IMR-90 (cell line): ENCODE results near the gene LHFPL6. TPM values are rescaled to one million over a fixed set of nuclear protein-coding genes. Genes with fewer than 3 reads are reported as not detected.

ENCODE experiments used
- ATAC-seq: fragments of 200-7000 bp; cut with Tn5 transposase; 2 replicates; pipeline ENCODE4 v1.9.1; 2020; ENCODE audit warnings: low read depth, mild to moderate bottlenecking, moderate library complexity
- BruUV-seq: library from RNA; stranded (reverse); fragments of 400-500 nt; replicated peaks from 2 replicates; lab custom pipeline; 2021; lab: Mats Ljungman, UMichigan
- CTCF ChIA-PET: fragments of 300-600 bp; formaldehyde crosslinking; extraction: SDS; loops from one replicate; lab custom pipeline; 2021; ENCODE audit warnings: antibody characterized with exemption; lab: Yijun Ruan, JAX
- POLR2A ChIA-PET: fragments of 300-600 bp; sonication (Branson Sonifier 250); formaldehyde crosslinking; loops from one replicate; lab custom pipeline; 2022; ENCODE audit warnings: antibody characterized with exemption; ENCODE audit not compliant: unreplicated experiment; lab: Charles Lee
- DNase-seq: peaks from one replicate; pipeline ENCODE4 v3.0.0; 2013
- H2AFZ ChIP-seq: replicated peaks from 2 replicates; pipeline ENCODE3; 2013; ENCODE audit warnings: low read length, mild to moderate bottlenecking; ENCODE audit not compliant: poor library complexity
- H2AK5ac ChIP-seq: 2 replicates; pipeline ENCODE4 v1.6.1; 2013; ENCODE audit warnings: low read depth, low read length, inconsistent platforms
- H2AK9ac ChIP-seq: replicated peaks from 2 replicates; pipeline ENCODE3; 2013; ENCODE audit warnings: mild to moderate bottlenecking, low read depth, low read length, moderate library complexity; ENCODE audit not compliant: poor library complexity
- H2BK120ac ChIP-seq: 2 replicates; pipeline ENCODE4 v1.6.1; 2013; ENCODE audit warnings: low read depth, low read length, inconsistent platforms
- H2BK15ac ChIP-seq: 3 replicates; pipeline ENCODE4 v1.6.1; 2013; ENCODE audit warnings: low read depth, low read length, inconsistent platforms
- H2BK20ac ChIP-seq: 2 replicates; pipeline ENCODE4 v1.6.1; 2013; ENCODE audit warnings: low read depth, mild to moderate bottlenecking, inconsistent platforms, low read length, moderate library complexity
- H2BK5ac ChIP-seq: 2 replicates; pipeline ENCODE4 v1.6.1; 2013; ENCODE audit warnings: mild to moderate bottlenecking, low read depth, low read length, inconsistent platforms; ENCODE audit not compliant: poor library complexity, severe bottlenecking
- H3K14ac ChIP-seq: replicated peaks from 2 replicates; pipeline ENCODE4 v1.6.1; 2013; ENCODE audit warnings: low read depth, low read length, inconsistent platforms
- H3K18ac ChIP-seq: 2 replicates; pipeline ENCODE4 v1.6.1; 2013; ENCODE audit warnings: low read depth, low read length, control low read depth
- H3K23ac ChIP-seq: 2 replicates; pipeline ENCODE4 v1.6.1; 2013; ENCODE audit warnings: low read depth, low read length, inconsistent platforms
- H3K27ac ChIP-seq: 2 replicates; pipeline ENCODE4 v1.5.1; 2013; ENCODE audit warnings: mild to moderate bottlenecking, control low read depth, low read length; ENCODE audit not compliant: insufficient read depth
- H3K27me3 ChIP-seq: 2 replicates; pipeline ENCODE4 v1.6.1; 2013; ENCODE audit warnings: low read length; ENCODE audit not compliant: control insufficient read depth, insufficient read depth
- H3K36me3 ChIP-seq: 2 replicates; pipeline ENCODE4 v1.6.1; 2013; ENCODE audit warnings: low read length, mixed read lengths; ENCODE audit not compliant: control insufficient read depth, insufficient read depth
- H3K4ac ChIP-seq: 2 replicates; pipeline ENCODE4 v1.6.1; 2013; ENCODE audit warnings: low read depth, low read length, inconsistent platforms
- H3K4me1 ChIP-seq: 2 replicates; pipeline ENCODE4 v1.6.1; 2013; ENCODE audit warnings: low read length, mixed read lengths; ENCODE audit not compliant: control insufficient read depth, insufficient read depth
- H3K4me2 ChIP-seq: 2 replicates; pipeline ENCODE4 v1.6.1; 2013; ENCODE audit warnings: low read depth, mild to moderate bottlenecking, control low read depth, low read length, moderate library complexity
- H3K4me3 ChIP-seq: 2 replicates; pipeline ENCODE4 v1.5.1; 2013; ENCODE audit warnings: low read depth, mild to moderate bottlenecking, control low read depth, low read length, moderate library complexity; ENCODE audit not compliant: insufficient read depth
- H3K56ac ChIP-seq: 2 replicates; pipeline ENCODE4 v1.6.1; 2013; ENCODE audit warnings: low read length, inconsistent platforms; ENCODE audit not compliant: insufficient read depth; ENCODE audit errors: extremely low read depth
- H3K79me1 ChIP-seq, 2 experiments: 2 replicates each; pipeline ENCODE4 v1.6.1; 2013; ENCODE audit warnings: low read length in 2 of 2, inconsistent platforms in 1 of 2, low read depth in 1 of 2
- H3K9ac ChIP-seq: 2 replicates; pipeline ENCODE4 v1.6.1; 2013; ENCODE audit warnings: low read depth, low read length, control low read depth
- H3K9me1 ChIP-seq: 2 replicates; pipeline ENCODE4 v1.6.1; 2013; ENCODE audit warnings: low read length, inconsistent platforms; ENCODE audit not compliant: insufficient read depth
- H3K9me3 ChIP-seq: 2 replicates; pipeline ENCODE4 v1.6.1; 2013; ENCODE audit warnings: low read length; ENCODE audit not compliant: control insufficient read depth, insufficient read depth
- H4K20me1 ChIP-seq: 2 replicates; pipeline ENCODE4 v1.6.1; 2013; ENCODE audit warnings: low read length, inconsistent platforms; ENCODE audit not compliant: insufficient read depth
- H4K5ac ChIP-seq: 2 replicates; pipeline ENCODE4 v1.6.1; 2013; ENCODE audit warnings: mild to moderate bottlenecking, low read depth, low read length, control low read depth
- H4K8ac ChIP-seq, 2 experiments: 2 replicates each; pipeline ENCODE4 v1.6.1; 2013; ENCODE audit warnings: low read depth in 2 of 2, low read length in 2 of 2, control low read depth in 1 of 2, inconsistent platforms in 1 of 2
- H4K91ac ChIP-seq: 2 replicates; pipeline ENCODE4 v1.6.1; 2013; ENCODE audit warnings: low read depth, low read length, inconsistent platforms; ENCODE audit not compliant: insufficient read depth
- BHLHE40 ChIP-seq: fragments of 150-350 bp; IDR thresholded peaks from 2 replicates; pipeline ENCODE4 v1.6.1; 2016; ENCODE audit warnings: mild to moderate bottlenecking, low read depth, low read length
- CEBPB ChIP-seq: IDR thresholded peaks from 2 replicates; pipeline ENCODE4 v1.6.1; 2012; ENCODE audit warnings: low read depth, low read length, improper control_type of control experiment
- CHD1 ChIP-seq: IDR thresholded peaks from 2 replicates; pipeline ENCODE4 v1.6.1; 2012; ENCODE audit warnings: low read depth, low read length, improper control_type of control experiment
- FOS ChIP-seq: fragments of 150-350 bp; IDR thresholded peaks from 2 replicates; pipeline ENCODE4 v1.6.1; 2016; ENCODE audit warnings: low read depth, low read length
- MAFK ChIP-seq: IDR thresholded peaks from 2 replicates; pipeline ENCODE4 v1.6.1; 2012; ENCODE audit warnings: low read depth, low read length, improper control_type of control experiment
- MAZ ChIP-seq: IDR thresholded peaks from 2 replicates; pipeline ENCODE4 v1.6.1; 2012; ENCODE audit warnings: low read depth, mild to moderate bottlenecking, low read length, improper control_type of control experiment, moderate library complexity, borderline replicate concordance
- MXI1 ChIP-seq: IDR thresholded peaks from 2 replicates; pipeline ENCODE4 v1.6.1; 2012; ENCODE audit warnings: low read depth, mild to moderate bottlenecking, low read length, moderate library complexity, borderline replicate concordance
- NFE2L2 ChIP-seq: fragments of 150-350 bp; IDR thresholded peaks from 2 replicates; pipeline ENCODE4 v1.6.1; 2016; ENCODE audit warnings: low read depth, mild to moderate bottlenecking, low read length
- POLR2A ChIP-seq: IDR thresholded peaks from 2 replicates; pipeline ENCODE4 v1.6.1; 2012; ENCODE audit warnings: mild to moderate bottlenecking, low read depth, low read length
- RAD21 ChIP-seq: IDR thresholded peaks from 2 replicates; pipeline ENCODE4 v1.6.1; 2012; ENCODE audit warnings: low read length, improper control_type of control experiment
- RCOR1 ChIP-seq: IDR thresholded peaks from 2 replicates; pipeline ENCODE4 v1.6.1; 2012; ENCODE audit warnings: mild to moderate bottlenecking, low read length, improper control_type of control experiment; ENCODE audit not compliant: insufficient replicate concordance
- RFX5 ChIP-seq: IDR thresholded peaks from 2 replicates; pipeline ENCODE4 v1.8.0; 2012; ENCODE audit warnings: low read depth, mild to moderate bottlenecking, low read length, moderate library complexity
- SMC3 ChIP-seq: fragments of 150-350 bp; IDR thresholded peaks from 2 replicates; pipeline ENCODE4 v1.6.1; 2016; ENCODE audit warnings: low read depth, mild to moderate bottlenecking, antibody characterized with exemption, low read length, moderate library complexity
- WGBS, 2 experiments: methylation state at CpG; one replicate each; pipeline versions ENCODE4 v1.1.5 to v1.1.7; 2013; ENCODE audit warnings: missing lambda C conversion rate in 2 of 2; ENCODE audit not compliant: insufficient read length in 1 of 2; ENCODE audit errors: extremely low coverage in 2 of 2; 5-methylcytosine and 5-hydroxymethylcytosine counted together
- dilution Hi-C: fragments of 300-500 bp; cut with HindIII; formaldehyde crosslinking; loops from one replicate; pipeline ENCODE4 v1.14.3; 2018; ENCODE audit warnings: low sequenced_read_pairs; ENCODE audit not compliant: unreplicated experiment
- in situ Hi-C: fragments of 300-500 bp; cut with MboI; formaldehyde crosslinking; loops from 3 replicates; pipeline ENCODE4 v1.14.3; 2019; ENCODE audit warnings: low sequenced_read_pairs, inconsistent platforms, mixed read lengths
- intact Hi-C: fragments of 100-400 bp; cut with micrococcal nuclease; formaldehyde crosslinking; loops from 2 replicates; pipeline ENCODE4 v1.10.0; 2022
- polyA plus RNA-seq, 3 experiments: library from polyadenylated mRNA; depleted of rRNA; stranded (reverse); fragments of >200 nt; gene quantifications; 2 replicates each; pipeline ENCODE4 v1.2.3, GENCODE V29; 2012; ENCODE audit warnings: low replicate concordance in 1 of 3
- total RNA-seq: library from RNA; depleted of rRNA; stranded (reverse); fragments of >200 nt; gene quantifications from 2 replicates; pipeline ENCODE4 v1.2.3, GENCODE V29; 2012
- TF ChIP-seq, protein P1 (sequence below): fragments of 150-350 bp; IDR thresholded peaks from 2 replicates; pipeline ENCODE4 v1.6.1; 2017; ENCODE audit warnings: mild to moderate bottlenecking, antibody characterized with exemption, low read length, low read depth
- TF ChIP-seq, protein P2 (sequence below): fragments of 150-350 bp; IDR thresholded peaks from 2 replicates; pipeline ENCODE4 v1.6.1; 2016; ENCODE audit warnings: low read depth, mild to moderate bottlenecking, low read length, moderate library complexity, borderline replicate concordance
- TF ChIP-seq, protein P3 (sequence below): conservative IDR thresholded peaks from 2 replicates; pipeline ENCODE4 v1.5.1; 2012; ENCODE audit warnings: mild to moderate bottlenecking, low read depth, low read length, improper control_type of control experiment

Gene LHFPL6
- total and polyA plus RNA-seq, 2 of the 4 experiments (the other 2 are of a cell fraction): 24.7 to 36.1 TPM

DNA sequence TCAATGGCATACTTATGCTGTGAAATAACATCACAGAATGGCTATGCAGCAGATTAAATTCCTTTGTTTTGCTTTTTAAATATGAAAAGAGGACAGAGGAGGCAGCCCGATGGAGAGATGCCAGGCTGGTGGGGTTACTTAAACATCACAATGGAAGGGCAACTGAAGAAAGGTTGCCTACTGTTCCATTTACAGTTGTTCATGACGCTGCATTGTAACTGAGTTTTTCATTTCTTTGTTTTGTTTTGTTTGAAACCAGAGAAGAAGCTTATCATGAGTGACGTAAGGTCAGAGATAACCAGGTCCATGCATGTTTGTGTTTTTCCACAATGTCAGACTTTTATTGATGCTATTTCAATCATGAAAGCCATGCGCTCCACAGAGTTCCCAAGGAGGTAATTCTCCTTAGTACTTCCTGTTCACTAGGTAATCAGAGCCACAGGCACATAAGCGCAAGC, 273.8 kb downstream of the LHFPL6 start:
- intact Hi-C loops (no loop called here), dilution Hi-C loops (no loop called here), in situ Hi-C loops (no loop called here)
- no peak overlapping the region for H2BK20ac ChIP-seq
- no peak overlapping the region for H2BK120ac ChIP-seq
- TF ChIP-seq MXI1: no peak
- no peak for TF ChIP-seq CHD1
- no peak for TF ChIP-seq FOS
- TF ChIP-seq, protein P1, sequence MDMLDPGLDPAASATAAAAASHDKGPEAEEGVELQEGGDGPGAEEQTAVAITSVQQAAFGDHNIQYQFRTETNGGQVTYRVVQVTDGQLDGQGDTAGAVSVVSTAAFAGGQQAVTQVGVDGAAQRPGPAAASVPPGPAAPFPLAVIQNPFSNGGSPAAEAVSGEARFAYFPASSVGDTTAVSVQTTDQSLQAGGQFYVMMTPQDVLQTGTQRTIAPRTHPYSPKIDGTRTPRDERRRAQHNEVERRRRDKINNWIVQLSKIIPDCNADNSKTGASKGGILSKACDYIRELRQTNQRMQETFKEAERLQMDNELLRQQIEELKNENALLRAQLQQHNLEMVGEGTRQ: no peak
- TF ChIP-seq, protein P2, sequence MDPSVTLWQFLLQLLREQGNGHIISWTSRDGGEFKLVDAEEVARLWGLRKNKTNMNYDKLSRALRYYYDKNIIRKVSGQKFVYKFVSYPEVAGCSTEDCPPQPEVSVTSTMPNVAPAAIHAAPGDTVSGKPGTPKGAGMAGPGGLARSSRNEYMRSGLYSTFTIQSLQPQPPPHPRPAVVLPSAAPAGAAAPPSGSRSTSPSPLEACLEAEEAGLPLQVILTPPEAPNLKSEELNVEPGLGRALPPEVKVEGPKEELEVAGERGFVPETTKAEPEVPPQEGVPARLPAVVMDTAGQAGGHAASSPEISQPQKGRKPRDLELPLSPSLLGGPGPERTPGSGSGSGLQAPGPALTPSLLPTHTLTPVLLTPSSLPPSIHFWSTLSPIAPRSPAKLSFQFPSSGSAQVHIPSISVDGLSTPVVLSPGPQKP: no peak
- TF ChIP-seq MAZ: no peak
- no peak for TF ChIP-seq SMC3
- TF ChIP-seq NFE2L2: no peak
- no peak for TF ChIP-seq BHLHE40
- no peak for TF ChIP-seq CEBPB
- no peak for TF ChIP-seq RFX5
- TF ChIP-seq RAD21: no peak
- TF ChIP-seq RCOR1: no peak
- TF ChIP-seq POLR2A: no peak
- TF ChIP-seq, protein P3, sequence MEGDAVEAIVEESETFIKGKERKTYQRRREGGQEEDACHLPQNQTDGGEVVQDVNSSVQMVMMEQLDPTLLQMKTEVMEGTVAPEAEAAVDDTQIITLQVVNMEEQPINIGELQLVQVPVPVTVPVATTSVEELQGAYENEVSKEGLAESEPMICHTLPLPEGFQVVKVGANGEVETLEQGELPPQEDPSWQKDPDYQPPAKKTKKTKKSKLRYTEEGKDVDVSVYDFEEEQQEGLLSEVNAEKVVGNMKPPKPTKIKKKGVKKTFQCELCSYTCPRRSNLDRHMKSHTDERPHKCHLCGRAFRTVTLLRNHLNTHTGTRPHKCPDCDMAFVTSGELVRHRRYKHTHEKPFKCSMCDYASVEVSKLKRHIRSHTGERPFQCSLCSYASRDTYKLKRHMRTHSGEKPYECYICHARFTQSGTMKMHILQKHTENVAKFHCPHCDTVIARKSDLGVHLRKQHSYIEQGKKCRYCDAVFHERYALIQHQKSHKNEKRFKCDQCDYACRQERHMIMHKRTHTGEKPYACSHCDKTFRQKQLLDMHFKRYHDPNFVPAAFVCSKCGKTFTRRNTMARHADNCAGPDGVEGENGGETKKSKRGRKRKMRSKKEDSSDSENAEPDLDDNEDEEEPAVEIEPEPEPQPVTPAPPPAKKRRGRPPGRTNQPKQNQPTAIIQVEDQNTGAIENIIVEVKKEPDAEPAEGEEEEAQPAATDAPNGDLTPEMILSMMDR: no peak
- TF ChIP-seq MAFK: no peak
- CTCF ChIA-PET: no interaction called here
- no peak overlapping the region for H2BK15ac ChIP-seq
- H3K9ac ChIP-seq: no peak overlapping the region
- H2AK9ac ChIP-seq: no peak overlapping the region
- H3K4me1 ChIP-seq: no peaks in the 10 kb centered on the region
- H3K27me3 ChIP-seq: no peaks in the 10 kb centered on the region
- H3K79me1 ChIP-seq: no peaks in the 10 kb centered on the region
- no peak overlapping the region for H3K27ac ChIP-seq
- no TSS peak for BruUV-seq
- DNase-seq (no peak), ATAC-seq (no peak)
- H4K8ac ChIP-seq: no peak overlapping the region
- H3K4ac ChIP-seq: no peak overlapping the region
- H2BK5ac ChIP-seq: no peak overlapping the region
- no peak overlapping the region for H3K4me2 ChIP-seq
- 60% methylated on average over 1 of the region's 5 CpGs; no CpG with 5 or more reads in 1 of the 2 experiments for WGBS, 2 experiments
- H3K56ac ChIP-seq: no peak overlapping the region
- H2AK5ac ChIP-seq: no peak overlapping the region
- no peaks in the 10 kb centered on the region for H4K20me1 ChIP-seq
- H4K5ac ChIP-seq: no peak overlapping the region
- no peak overlapping the region for H2AFZ ChIP-seq
- H3K18ac ChIP-seq: no peak overlapping the region
- H3K4me3 ChIP-seq: no peak overlapping the region
- no peaks in the 10 kb centered on the region for H3K9me3 ChIP-seq
- no peak overlapping the region for H3K23ac ChIP-seq
- no peak overlapping the region for H3K14ac ChIP-seq
- H4K91ac ChIP-seq: no peak overlapping the region
- POLR2A ChIA-PET: no interaction called here
- peaks cover 6% of the 10 kb centered on the region; the same call in 1 of the 2 replicates for H3K9me1 ChIP-seq
- H3K36me3 ChIP-seq: no peaks in the 10 kb centered on the region
